WTC11 (cell line): ENCODE data around the gene SENP8. TPM values are rescaled to one million over a fixed set of nuclear protein-coding genes. Genes with fewer than 3 reads are reported as not detected.

Source experiments
- ATAC-seq: fragments of 200-7000 bp; cut with Tn5 transposase; 2 replicates; pipeline ENCODE4 v1.10.0; 2021; ENCODE audit warnings: mild to moderate bottlenecking, moderate library complexity
- CTCF ChIA-PET: fragments of 300-600 bp; sonication (Branson Sonifier 250); formaldehyde crosslinking; loops from one replicate; lab custom pipeline; 2021; ENCODE audit warnings: antibody characterized with exemption; lab: Charles Lee
- POLR2A ChIA-PET: fragments of 350-600 bp; sonication (Branson Sonifier 250); formaldehyde crosslinking; loops from one replicate; lab custom pipeline; 2021; ENCODE audit warnings: antibody characterized with exemption; lab: Charles Lee
- DNase-seq: peaks from one replicate; pipeline ENCODE4 v3.0.0; 2021; ENCODE audit warnings: low spot score
- H3K27ac Mint-ChIP-seq: 2 replicates; pipeline ENCODE4 v1.8.0; 2021; ENCODE audit warnings: mixed read lengths
- H3K27me3 Mint-ChIP-seq: 2 replicates; pipeline ENCODE4 v1.8.0; 2021; ENCODE audit warnings: low read depth, mild to moderate bottlenecking, moderate library complexity, mixed read lengths
- H3K36me3 Mint-ChIP-seq: 2 replicates; pipeline ENCODE4 v1.8.0; 2021; ENCODE audit warnings: mixed read lengths
- H3K4me1 Mint-ChIP-seq: 2 replicates; pipeline ENCODE4 v1.8.0; 2022; ENCODE audit warnings: mixed read lengths
- H3K4me3 Mint-ChIP-seq: 2 replicates; pipeline ENCODE4 v1.8.0; 2021; ENCODE audit warnings: mild to moderate bottlenecking, moderate library complexity, mixed read lengths
- H3K9me3 Mint-ChIP-seq: 2 replicates; pipeline ENCODE4 v1.8.0; 2021; ENCODE audit warnings: mixed read lengths
- CREM ChIP-seq: sonication (generic); formaldehyde crosslinking; IDR thresholded peaks from 2 replicates; pipeline ENCODE4 v1.8.1; 2022; ENCODE audit warnings: mild to moderate bottlenecking, missing genetic modification reagents, moderate library complexity
- GTF2I ChIP-seq: fragments of 250-450 bp; sonication (Bioruptor Pico); conservative IDR thresholded peaks from 2 replicates; pipeline ENCODE4 v1.4.0; 2021; ENCODE audit warnings: mild to moderate bottlenecking
- JUN ChIP-seq: sonication (generic); formaldehyde crosslinking; IDR thresholded peaks from 2 replicates; pipeline ENCODE4 v1.8.0; 2023; ENCODE audit warnings: mild to moderate bottlenecking, missing genetic modification reagents
- NFATC4 ChIP-seq: fragments of 250-450 bp; sonication (Bioruptor Pico); IDR thresholded peaks from 2 replicates; pipeline ENCODE4 v1.9.0; 2021; ENCODE audit warnings: mild to moderate bottlenecking
- NR3C1 ChIP-seq: sonication (generic); formaldehyde crosslinking; conservative IDR thresholded peaks from 2 replicates; pipeline ENCODE4 v1.8.1; 2023; ENCODE audit warnings: low read depth, mild to moderate bottlenecking, missing genetic modification reagents
- OVOL2 ChIP-seq: fragments of 250-450 bp; sonication (Bioruptor Pico); IDR thresholded peaks from 2 replicates; pipeline ENCODE4 v1.9.0; 2021; ENCODE audit warnings: mild to moderate bottlenecking, borderline replicate concordance
- RELA ChIP-seq: sonication (generic); formaldehyde crosslinking; IDR thresholded peaks from 2 replicates; pipeline ENCODE4 v1.8.1; 2022; ENCODE audit warnings: missing genetic modification reagents, mild to moderate bottlenecking, borderline replicate concordance
- RORB ChIP-seq: fragments of 250-450 bp; sonication (Bioruptor Pico); IDR thresholded peaks from 2 replicates; pipeline ENCODE4 v1.9.0; 2021; ENCODE audit warnings: mild to moderate bottlenecking
- SOX15 ChIP-seq: fragments of 250-450 bp; sonication (Bioruptor Pico); IDR thresholded peaks from 2 replicates; pipeline ENCODE4 v1.9.0; 2021; ENCODE audit warnings: mild to moderate bottlenecking
- TEAD1 ChIP-seq: sonication (generic); formaldehyde crosslinking; IDR thresholded peaks from 2 replicates; pipeline ENCODE4 v1.8.0; 2022; ENCODE audit warnings: mild to moderate bottlenecking, missing genetic modification reagents
- TEAD4 ChIP-seq: sonication (generic); formaldehyde crosslinking; IDR thresholded peaks from 2 replicates; pipeline ENCODE4 v1.8.0; 2022; ENCODE audit warnings: mild to moderate bottlenecking, missing genetic modification reagents
- TP53 ChIP-seq: sonication (generic); formaldehyde crosslinking; IDR thresholded peaks from 2 replicates; pipeline ENCODE4 v1.8.1; 2023; ENCODE audit warnings: mild to moderate bottlenecking, missing genetic modification reagents
- ZNF138 ChIP-seq: sonication (generic); formaldehyde crosslinking; conservative IDR thresholded peaks from 2 replicates; pipeline ENCODE4 v1.8.1; 2022; ENCODE audit warnings: mild to moderate bottlenecking, moderate library complexity, missing genetic modification reagents
- ZNF219 ChIP-seq: sonication (generic); formaldehyde crosslinking; IDR thresholded peaks from 2 replicates; pipeline ENCODE4 v1.8.0; 2023; ENCODE audit warnings: missing genetic modification reagents, mild to moderate bottlenecking, borderline replicate concordance
- ZNF263 ChIP-seq: sonication (generic); formaldehyde crosslinking; IDR thresholded peaks from 2 replicates; pipeline ENCODE4 v1.8.1; 2022; ENCODE audit warnings: low read depth, mild to moderate bottlenecking, moderate library complexity, missing genetic modification reagents
- ZNF416 ChIP-seq: fragments of 250-450 bp; sonication (Bioruptor Pico); IDR thresholded peaks from 2 replicates; pipeline ENCODE4 v1.9.0; 2021; ENCODE audit warnings: mild to moderate bottlenecking, inconsistent platforms
- ZNF423 ChIP-seq: fragments of 250-450 bp; sonication (Bioruptor Pico); IDR thresholded peaks from 2 replicates; pipeline ENCODE4 v2.1.2; 2022; ENCODE audit warnings: mild to moderate bottlenecking, moderate library complexity
- total RNA-seq: library from RNA; stranded (reverse); gene quantifications from 3 replicates; pipeline ENCODE4 v1.2.3, GENCODE V29; 2021
- TF ChIP-seq, protein P1 (sequence below): sonication (generic); formaldehyde crosslinking; IDR thresholded peaks from 2 replicates; pipeline ENCODE4 v1.8.1; 2023; ENCODE audit warnings: mild to moderate bottlenecking, missing genetic modification reagents
- TF ChIP-seq, protein P2 (sequence below): sonication (generic); formaldehyde crosslinking; IDR thresholded peaks from 2 replicates; pipeline ENCODE4 v1.8.1; 2022; ENCODE audit warnings: mild to moderate bottlenecking, missing genetic modification reagents, moderate library complexity, borderline replicate concordance
- TF ChIP-seq, protein P3 (sequence below): sonication (generic); formaldehyde crosslinking; conservative IDR thresholded peaks from 2 replicates; pipeline ENCODE4 v1.8.1; 2023; ENCODE audit warnings: mild to moderate bottlenecking, low read depth, missing genetic modification reagents, moderate library complexity
- TF ChIP-seq, protein P4 (sequence below): sonication (generic); formaldehyde crosslinking; IDR thresholded peaks from 2 replicates; pipeline ENCODE4 v1.8.1; 2022; ENCODE audit warnings: low read depth, mild to moderate bottlenecking, moderate library complexity, missing genetic modification reagents, borderline replicate concordance
- TF ChIP-seq, protein P5 (sequence below): sonication (generic); formaldehyde crosslinking; IDR thresholded peaks from 2 replicates; pipeline ENCODE4 v1.8.1; 2022; ENCODE audit warnings: missing genetic modification reagents, borderline replicate concordance
- TF ChIP-seq, protein P6 (sequence below): sonication (generic); formaldehyde crosslinking; IDR thresholded peaks from 2 replicates; pipeline ENCODE4 v1.8.0; 2023; ENCODE audit warnings: missing genetic modification reagents
- TF ChIP-seq, protein P7 (sequence below): fragments of 250-450 bp; sonication (Bioruptor Pico); IDR thresholded peaks from 2 replicates; pipeline ENCODE4 v1.8.0; 2021; ENCODE audit warnings: mild to moderate bottlenecking
- TF ChIP-seq, protein P8 (sequence below): sonication (generic); formaldehyde crosslinking; IDR thresholded peaks from 2 replicates; pipeline ENCODE4 v1.8.0; 2022; ENCODE audit warnings: mild to moderate bottlenecking, missing genetic modification reagents

SENP8 gene
- total RNA-seq, 1 experiment from 2014 or later = 6.3 TPM

DNA sequence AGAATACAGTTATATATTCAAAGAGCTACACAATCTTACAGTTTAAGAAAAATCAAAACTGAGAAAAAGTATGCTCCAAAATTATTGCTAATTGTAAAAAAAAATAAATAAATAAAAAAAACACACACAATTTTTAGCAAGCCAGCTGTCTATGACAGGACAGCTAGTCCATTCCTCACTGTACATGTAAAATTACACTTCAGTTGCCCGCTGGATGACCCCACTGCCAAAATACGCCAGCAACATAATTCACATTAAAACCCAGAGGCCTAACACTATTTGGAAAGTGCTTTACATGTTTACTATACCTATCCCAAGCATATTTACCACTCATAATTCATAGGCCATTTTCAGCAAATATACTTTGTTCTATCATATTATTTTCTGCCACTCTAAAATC, 6.1 kb upstream of the SENP8 start:
- ChIA-PET CTCF (no interaction called here), POLR2A (no interaction called here)
- H3K36me3 Mint-ChIP-seq = no peaks in the 10 kb centered on the region
- TF ChIP-seq TEAD1 (CRISPR knock-in tag) (no peak), ZNF263 (no peak), ZNF138 (CRISPR knock-in tag) (no peak), ZNF416 (CRISPR knock-in tag) (no peak), ZNF219 (CRISPR knock-in tag) (no peak), SOX15 (CRISPR knock-in tag) (no peak), NFATC4 (CRISPR knock-in tag) (no peak), RORB (CRISPR knock-in tag) (no peak)
- TF ChIP-seq, protein P1, sequence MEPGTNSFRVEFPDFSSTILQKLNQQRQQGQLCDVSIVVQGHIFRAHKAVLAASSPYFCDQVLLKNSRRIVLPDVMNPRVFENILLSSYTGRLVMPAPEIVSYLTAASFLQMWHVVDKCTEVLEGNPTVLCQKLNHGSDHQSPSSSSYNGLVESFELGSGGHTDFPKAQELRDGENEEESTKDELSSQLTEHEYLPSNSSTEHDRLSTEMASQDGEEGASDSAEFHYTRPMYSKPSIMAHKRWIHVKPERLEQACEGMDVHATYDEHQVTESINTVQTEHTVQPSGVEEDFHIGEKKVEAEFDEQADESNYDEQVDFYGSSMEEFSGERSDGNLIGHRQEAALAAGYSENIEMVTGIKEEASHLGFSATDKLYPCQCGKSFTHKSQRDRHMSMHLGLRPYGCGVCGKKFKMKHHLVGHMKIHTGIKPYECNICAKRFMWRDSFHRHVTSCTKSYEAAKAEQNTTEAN (CRISPR knock-in tag) = no peak
- TF ChIP-seq, protein P2, sequence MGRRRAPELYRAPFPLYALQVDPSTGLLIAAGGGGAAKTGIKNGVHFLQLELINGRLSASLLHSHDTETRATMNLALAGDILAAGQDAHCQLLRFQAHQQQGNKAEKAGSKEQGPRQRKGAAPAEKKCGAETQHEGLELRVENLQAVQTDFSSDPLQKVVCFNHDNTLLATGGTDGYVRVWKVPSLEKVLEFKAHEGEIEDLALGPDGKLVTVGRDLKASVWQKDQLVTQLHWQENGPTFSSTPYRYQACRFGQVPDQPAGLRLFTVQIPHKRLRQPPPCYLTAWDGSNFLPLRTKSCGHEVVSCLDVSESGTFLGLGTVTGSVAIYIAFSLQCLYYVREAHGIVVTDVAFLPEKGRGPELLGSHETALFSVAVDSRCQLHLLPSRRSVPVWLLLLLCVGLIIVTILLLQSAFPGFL (CRISPR knock-in tag) = no peak
- TF ChIP-seq, protein P3, sequence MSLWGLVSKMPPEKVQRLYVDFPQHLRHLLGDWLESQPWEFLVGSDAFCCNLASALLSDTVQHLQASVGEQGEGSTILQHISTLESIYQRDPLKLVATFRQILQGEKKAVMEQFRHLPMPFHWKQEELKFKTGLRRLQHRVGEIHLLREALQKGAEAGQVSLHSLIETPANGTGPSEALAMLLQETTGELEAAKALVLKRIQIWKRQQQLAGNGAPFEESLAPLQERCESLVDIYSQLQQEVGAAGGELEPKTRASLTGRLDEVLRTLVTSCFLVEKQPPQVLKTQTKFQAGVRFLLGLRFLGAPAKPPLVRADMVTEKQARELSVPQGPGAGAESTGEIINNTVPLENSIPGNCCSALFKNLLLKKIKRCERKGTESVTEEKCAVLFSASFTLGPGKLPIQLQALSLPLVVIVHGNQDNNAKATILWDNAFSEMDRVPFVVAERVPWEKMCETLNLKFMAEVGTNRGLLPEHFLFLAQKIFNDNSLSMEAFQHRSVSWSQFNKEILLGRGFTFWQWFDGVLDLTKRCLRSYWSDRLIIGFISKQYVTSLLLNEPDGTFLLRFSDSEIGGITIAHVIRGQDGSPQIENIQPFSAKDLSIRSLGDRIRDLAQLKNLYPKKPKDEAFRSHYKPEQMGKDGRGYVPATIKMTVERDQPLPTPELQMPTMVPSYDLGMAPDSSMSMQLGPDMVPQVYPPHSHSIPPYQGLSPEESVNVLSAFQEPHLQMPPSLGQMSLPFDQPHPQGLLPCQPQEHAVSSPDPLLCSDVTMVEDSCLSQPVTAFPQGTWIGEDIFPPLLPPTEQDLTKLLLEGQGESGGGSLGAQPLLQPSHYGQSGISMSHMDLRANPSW = no peak
- TF ChIP-seq, protein P4, sequence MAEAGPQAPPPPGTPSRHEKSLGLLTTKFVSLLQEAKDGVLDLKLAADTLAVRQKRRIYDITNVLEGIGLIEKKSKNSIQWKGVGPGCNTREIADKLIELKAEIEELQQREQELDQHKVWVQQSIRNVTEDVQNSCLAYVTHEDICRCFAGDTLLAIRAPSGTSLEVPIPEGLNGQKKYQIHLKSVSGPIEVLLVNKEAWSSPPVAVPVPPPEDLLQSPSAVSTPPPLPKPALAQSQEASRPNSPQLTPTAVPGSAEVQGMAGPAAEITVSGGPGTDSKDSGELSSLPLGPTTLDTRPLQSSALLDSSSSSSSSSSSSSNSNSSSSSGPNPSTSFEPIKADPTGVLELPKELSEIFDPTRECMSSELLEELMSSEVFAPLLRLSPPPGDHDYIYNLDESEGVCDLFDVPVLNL (CRISPR knock-in tag) = no peak
- H3K27ac Mint-ChIP-seq = no peak overlapping the region
- ATAC-seq = no peak
- peaks cover 11% of the 10 kb centered on the region for H3K4me1 Mint-ChIP-seq
- DNase-seq = no peak
- no peaks in the 10 kb centered on the region for H3K27me3 Mint-ChIP-seq
- no peaks in the 10 kb centered on the region for H3K9me3 Mint-ChIP-seq
- H3K4me3 Mint-ChIP-seq = no peak overlapping the region

DNA sequence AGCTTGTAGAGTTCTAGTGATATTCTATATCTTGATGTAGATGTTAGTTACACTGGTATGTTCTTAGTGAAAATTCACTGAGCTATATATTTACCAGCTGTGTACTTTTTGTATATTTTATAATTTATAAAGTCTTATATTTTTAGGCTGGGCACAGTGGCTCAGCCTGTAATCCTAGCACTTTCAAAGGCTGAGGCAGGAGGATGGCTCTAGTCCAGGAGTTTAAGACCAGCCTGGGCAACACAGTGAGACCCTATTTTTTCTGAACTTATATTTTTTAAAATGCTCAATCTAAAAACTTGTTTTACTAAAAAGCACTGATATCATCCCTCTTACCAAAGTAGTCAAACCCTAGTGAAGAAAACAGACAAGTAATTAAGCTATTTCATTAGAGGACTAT, 5.4 kb upstream of the SENP8 start:
- peaks cover 11% of the 10 kb centered on the region for H3K4me1 Mint-ChIP-seq

More for the DNA sequence above, 5.4 kb upstream of the SENP8 start:
- CTCF ChIA-PET = no interaction called here
- POLR2A ChIA-PET = no interaction called here
- Mint-ChIP-seq H3K4me3 (no peak overlapping the region), H3K27ac (no peak overlapping the region), H3K27me3 (no peaks in the 10 kb centered on the region), H3K9me3 (no peaks in the 10 kb centered on the region), H3K36me3 (no peaks in the 10 kb centered on the region)
- ATAC-seq = no peak
- DNase-seq = no peak
- TF ChIP-seq, protein P5, sequence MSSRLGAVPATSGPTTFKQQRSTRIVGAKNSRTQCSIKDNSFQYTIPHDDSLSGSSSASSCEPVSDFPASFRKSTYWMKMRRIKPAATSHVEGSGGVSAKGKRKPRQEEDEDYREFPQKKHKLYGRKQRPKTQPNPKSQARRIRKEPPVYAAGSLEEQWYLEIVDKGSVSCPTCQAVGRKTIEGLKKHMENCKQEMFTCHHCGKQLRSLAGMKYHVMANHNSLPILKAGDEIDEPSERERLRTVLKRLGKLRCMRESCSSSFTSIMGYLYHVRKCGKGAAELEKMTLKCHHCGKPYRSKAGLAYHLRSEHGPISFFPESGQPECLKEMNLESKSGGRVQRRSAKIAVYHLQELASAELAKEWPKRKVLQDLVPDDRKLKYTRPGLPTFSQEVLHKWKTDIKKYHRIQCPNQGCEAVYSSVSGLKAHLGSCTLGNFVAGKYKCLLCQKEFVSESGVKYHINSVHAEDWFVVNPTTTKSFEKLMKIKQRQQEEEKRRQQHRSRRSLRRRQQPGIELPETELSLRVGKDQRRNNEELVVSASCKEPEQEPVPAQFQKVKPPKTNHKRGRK (CRISPR knock-in tag) = no peak
- TF ChIP-seq RELA (CRISPR knock-in tag) (no peak), CREM (no peak), ZNF423 (CRISPR knock-in tag) (no peak), GTF2I (CRISPR knock-in tag) (no peak), OVOL2 (no peak), TP53 (no peak), TEAD4 (CRISPR knock-in tag) (no peak), JUN (CRISPR knock-in tag) (no peak), NR3C1 (no peak)
- TF ChIP-seq, protein P6, sequence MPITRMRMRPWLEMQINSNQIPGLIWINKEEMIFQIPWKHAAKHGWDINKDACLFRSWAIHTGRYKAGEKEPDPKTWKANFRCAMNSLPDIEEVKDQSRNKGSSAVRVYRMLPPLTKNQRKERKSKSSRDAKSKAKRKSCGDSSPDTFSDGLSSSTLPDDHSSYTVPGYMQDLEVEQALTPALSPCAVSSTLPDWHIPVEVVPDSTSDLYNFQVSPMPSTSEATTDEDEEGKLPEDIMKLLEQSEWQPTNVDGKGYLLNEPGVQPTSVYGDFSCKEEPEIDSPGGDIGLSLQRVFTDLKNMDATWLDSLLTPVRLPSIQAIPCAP (CRISPR knock-in tag) = no peak
- TF ChIP-seq, protein P7, sequence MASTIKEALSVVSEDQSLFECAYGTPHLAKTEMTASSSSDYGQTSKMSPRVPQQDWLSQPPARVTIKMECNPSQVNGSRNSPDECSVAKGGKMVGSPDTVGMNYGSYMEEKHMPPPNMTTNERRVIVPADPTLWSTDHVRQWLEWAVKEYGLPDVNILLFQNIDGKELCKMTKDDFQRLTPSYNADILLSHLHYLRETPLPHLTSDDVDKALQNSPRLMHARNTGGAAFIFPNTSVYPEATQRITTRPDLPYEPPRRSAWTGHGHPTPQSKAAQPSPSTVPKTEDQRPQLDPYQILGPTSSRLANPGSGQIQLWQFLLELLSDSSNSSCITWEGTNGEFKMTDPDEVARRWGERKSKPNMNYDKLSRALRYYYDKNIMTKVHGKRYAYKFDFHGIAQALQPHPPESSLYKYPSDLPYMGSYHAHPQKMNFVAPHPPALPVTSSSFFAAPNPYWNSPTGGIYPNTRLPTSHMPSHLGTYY (CRISPR knock-in tag) = no peak
- TF ChIP-seq, protein P8, sequence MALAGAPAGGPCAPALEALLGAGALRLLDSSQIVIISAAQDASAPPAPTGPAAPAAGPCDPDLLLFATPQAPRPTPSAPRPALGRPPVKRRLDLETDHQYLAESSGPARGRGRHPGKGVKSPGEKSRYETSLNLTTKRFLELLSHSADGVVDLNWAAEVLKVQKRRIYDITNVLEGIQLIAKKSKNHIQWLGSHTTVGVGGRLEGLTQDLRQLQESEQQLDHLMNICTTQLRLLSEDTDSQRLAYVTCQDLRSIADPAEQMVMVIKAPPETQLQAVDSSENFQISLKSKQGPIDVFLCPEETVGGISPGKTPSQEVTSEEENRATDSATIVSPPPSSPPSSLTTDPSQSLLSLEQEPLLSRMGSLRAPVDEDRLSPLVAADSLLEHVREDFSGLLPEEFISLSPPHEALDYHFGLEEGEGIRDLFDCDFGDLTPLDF (CRISPR knock-in tag) = no peak
